ENCODE data around the gene PRKN. TPM values are rescaled to one million over a fixed set of nuclear protein-coding genes. Genes with fewer than 3 reads are reported as not detected.

Gene PRKN
- total and polyA plus RNA-seq, 9 of the 15 experiments (the other 6 are each of a cell fraction or from before 2014, with no cell fraction given), result 0.03 to 0.96 (median 0.15) TPM; not detected in 2

DNA sequence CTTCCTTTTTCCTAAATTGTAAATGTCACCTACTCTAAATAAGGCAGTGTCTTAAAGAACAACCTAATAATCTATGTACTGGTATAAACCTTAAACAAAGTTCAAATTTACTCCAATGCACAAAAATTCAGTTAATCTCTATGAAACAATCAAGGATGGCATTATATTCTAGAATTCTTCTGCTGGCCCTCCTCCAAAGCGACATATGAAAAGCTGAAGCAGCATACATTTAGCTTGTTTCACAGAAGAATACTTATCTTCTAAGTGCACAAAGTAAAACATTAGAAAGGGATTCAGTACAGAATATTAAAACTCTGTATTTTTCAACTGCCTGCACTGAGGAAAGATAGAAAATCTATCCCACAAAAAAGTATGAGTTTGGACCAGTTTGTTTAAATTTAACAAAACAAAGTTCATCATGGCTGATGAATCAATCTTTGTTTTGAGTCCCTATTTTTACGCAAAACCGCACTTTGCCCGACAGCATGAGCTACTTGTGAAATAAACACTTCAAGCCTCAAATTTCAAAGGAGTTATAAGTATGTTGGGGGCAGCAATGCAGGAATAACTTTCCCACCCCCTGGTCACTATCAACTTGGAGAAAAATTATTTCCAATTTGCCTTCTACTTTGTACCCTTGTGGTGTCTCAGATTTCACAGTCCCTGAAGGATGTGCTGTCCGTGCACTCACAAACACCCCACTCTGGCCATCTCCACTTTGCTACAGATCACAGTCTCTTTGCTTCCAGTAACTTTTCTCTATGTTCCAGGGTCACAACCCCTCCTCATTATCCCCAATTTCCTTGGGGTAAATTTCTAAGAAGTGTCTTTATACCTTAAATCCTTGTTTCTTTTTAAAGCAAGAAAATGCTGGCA, 238.2 kb downstream of the PRKN start:
- WGBS (ENCODE audit: insufficient coverage, low coverage, missing lambda C conversion rate), result 2% methylated on average over 5 of the region's 5 CpGs
- FAIRE-seq (no peak), ATAC-seq (no peak), DNase-seq (ENCODE audit: extremely low read depth in 1 of 4, low spot score in 3 of 4) (no peak)
- CTCF ChIA-PET (ENCODE audit: low intra/inter-chr PET ratio), result no interaction called here
- BruUV-seq (replicated peaks), result no TSS peak
- H3K4me1 ChIP-seq (replicated peaks in 1 of 2; ENCODE audit: control insufficient read depth in 2 of 2, insufficient read depth in 2 of 2, low read length in 2 of 2), result no peaks in the 10 kb centered on the region
- H3K27me3 ChIP-seq (ENCODE audit: control insufficient read depth in 2 of 2, insufficient read depth in 2 of 2, low read length in 2 of 2), result no peaks in the 10 kb centered on the region
- no peaks in the 10 kb centered on the region for H3K9me3 ChIP-seq (replicated peaks; ENCODE audit: control insufficient read depth, insufficient read depth, low read depth, low read length)
- H2AFZ ChIP-seq (ENCODE audit: low read depth, low read length), result no peak overlapping the region
- no peak overlapping the region for H3K4me3 ChIP-seq
- no peaks in the 10 kb centered on the region for H3K36me3 ChIP-seq (ENCODE audit: control insufficient read depth, insufficient read depth, low read length)
- in situ Hi-C loops (cut with MboI) (no loop called here), intact Hi-C loops (cut with micrococcal nuclease) (no loop called here)
- no peaks in the 10 kb centered on the region for H4K20me1 ChIP-seq (replicated peaks; ENCODE audit: control insufficient read depth, insufficient read depth, low read length)
- no peaks in the 10 kb centered on the region for H3K79me2 ChIP-seq (ENCODE audit: control insufficient read depth, insufficient read depth, low read length)
- H3K4me2 ChIP-seq (ENCODE audit: insufficient read depth, low read length), result no peak overlapping the region
- H3K27ac ChIP-seq (ENCODE audit: extremely low read depth, low read depth, low read length), result no peak overlapping the region
- no peak overlapping the region for H3K9ac ChIP-seq (ENCODE audit: insufficient read depth in 1 of 2, low read depth in 2 of 2, low read length in 2 of 2)
- POLR2A ChIA-PET, result no interaction called here
- H3K9me1 ChIP-seq (ENCODE audit: control insufficient read depth, insufficient read depth, low read length), result no peaks in the 10 kb centered on the region
- no peak for TF ChIP-seq ZEB2 (IDR thresholded peaks at IDR 0.05)
- TF ChIP-seq KLF1 (tag; IDR thresholded peaks at IDR 0.05), result no peak
- TF ChIP-seq MIER1 (IDR thresholded peaks at IDR 0.05; ENCODE audit: low read depth), result no peak

DNA sequence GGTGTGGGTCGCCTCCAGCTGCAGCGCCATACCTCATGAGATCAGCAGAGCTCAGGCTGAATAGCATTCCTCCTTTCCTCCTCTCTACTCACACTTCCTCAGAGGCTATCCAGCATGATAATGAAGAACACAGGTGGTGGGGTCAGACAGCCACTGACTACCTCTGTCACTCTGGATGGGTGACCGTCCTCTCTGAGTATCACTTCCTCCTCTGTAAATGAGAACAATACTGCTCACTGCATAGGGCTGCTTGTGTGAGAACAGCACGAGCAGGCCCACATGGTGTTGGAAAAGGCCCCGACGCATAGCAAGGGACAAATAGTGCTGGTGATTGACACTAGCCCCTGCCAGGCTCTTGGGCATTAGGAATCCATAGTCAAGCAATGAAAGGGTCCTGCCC, 239.1 kb downstream of the PRKN start:
- 2% methylated on average over 6 of the region's 6 CpGs for WGBS (ENCODE audit: insufficient coverage, low coverage, missing lambda C conversion rate)
- no peak overlapping the region for H3K27ac ChIP-seq (ENCODE audit: extremely low read depth, low read depth, low read length)
- no peaks in the 10 kb centered on the region for H3K4me1 ChIP-seq (replicated peaks in 1 of 2; ENCODE audit: control insufficient read depth in 2 of 2, insufficient read depth in 2 of 2, low read length in 2 of 2)
- no peak overlapping the region for H3K9ac ChIP-seq (ENCODE audit: insufficient read depth in 1 of 2, low read depth in 2 of 2, low read length in 2 of 2)
- no peaks in the 10 kb centered on the region for H4K20me1 ChIP-seq (replicated peaks; ENCODE audit: control insufficient read depth, insufficient read depth, low read length)
- POLR2A ChIA-PET, result no interaction called here
- no peaks in the 10 kb centered on the region for H3K27me3 ChIP-seq (ENCODE audit: control insufficient read depth in 2 of 2, insufficient read depth in 2 of 2, low read length in 2 of 2)
- no peak overlapping the region for H3K4me3 ChIP-seq
- H2AFZ ChIP-seq (ENCODE audit: low read depth, low read length), result no peak overlapping the region
- FAIRE-seq, result no peak
- no peak for DNase-seq (ENCODE audit: extremely low read depth in 1 of 4, low spot score in 3 of 4)
- no peaks in the 10 kb centered on the region for H3K9me1 ChIP-seq (ENCODE audit: control insufficient read depth, insufficient read depth, low read length)
- H3K36me3 ChIP-seq (ENCODE audit: control insufficient read depth, insufficient read depth, low read length), result no peaks in the 10 kb centered on the region
- H3K79me2 ChIP-seq (ENCODE audit: control insufficient read depth, insufficient read depth, low read length), result no peaks in the 10 kb centered on the region
- intact Hi-C loops (cut with micrococcal nuclease) (no loop called here), in situ Hi-C loops (cut with MboI) (no loop called here)
- H3K4me2 ChIP-seq (ENCODE audit: insufficient read depth, low read length), result no peak overlapping the region
- ATAC-seq, result no peak
- no peaks in the 10 kb centered on the region for H3K9me3 ChIP-seq (replicated peaks; ENCODE audit: control insufficient read depth, insufficient read depth, low read depth, low read length)
- CTCF ChIA-PET (ENCODE audit: low intra/inter-chr PET ratio), result no interaction called here
- BruUV-seq (replicated peaks), result no TSS peak
- TF ChIP-seq SUPT5H (IDR thresholded peaks at IDR 0.05) (no peak), SMAD4 (CRISPR knock-in tag; conservative IDR thresholded peaks at IDR 0.05) (no peak), RBM39 (optimal IDR thresholded peaks at IDR 0.05; ENCODE audit: low read depth, low read length) (no peak), KDM1A (IDR thresholded peaks at IDR 0.05) (no peak), U2AF1 (optimal IDR thresholded peaks at IDR 0.05; ENCODE audit: low read depth, low read length) (no peak), ZNF699 (CRISPR knock-in tag; IDR thresholded peaks at IDR 0.05; ENCODE audit: insufficient replicate concordance) (no peak), ZSCAN29 (IDR thresholded peaks at IDR 0.05) (no peak), TCF7 (IDR thresholded peaks at IDR 0.05; ENCODE audit: borderline replicate concordance) (no peak), SRSF9 (IDR thresholded peaks at IDR 0.05; ENCODE audit: borderline replicate concordance, low read depth, low read length) (no peak)
- TF ChIP-seq, protein P1, sequence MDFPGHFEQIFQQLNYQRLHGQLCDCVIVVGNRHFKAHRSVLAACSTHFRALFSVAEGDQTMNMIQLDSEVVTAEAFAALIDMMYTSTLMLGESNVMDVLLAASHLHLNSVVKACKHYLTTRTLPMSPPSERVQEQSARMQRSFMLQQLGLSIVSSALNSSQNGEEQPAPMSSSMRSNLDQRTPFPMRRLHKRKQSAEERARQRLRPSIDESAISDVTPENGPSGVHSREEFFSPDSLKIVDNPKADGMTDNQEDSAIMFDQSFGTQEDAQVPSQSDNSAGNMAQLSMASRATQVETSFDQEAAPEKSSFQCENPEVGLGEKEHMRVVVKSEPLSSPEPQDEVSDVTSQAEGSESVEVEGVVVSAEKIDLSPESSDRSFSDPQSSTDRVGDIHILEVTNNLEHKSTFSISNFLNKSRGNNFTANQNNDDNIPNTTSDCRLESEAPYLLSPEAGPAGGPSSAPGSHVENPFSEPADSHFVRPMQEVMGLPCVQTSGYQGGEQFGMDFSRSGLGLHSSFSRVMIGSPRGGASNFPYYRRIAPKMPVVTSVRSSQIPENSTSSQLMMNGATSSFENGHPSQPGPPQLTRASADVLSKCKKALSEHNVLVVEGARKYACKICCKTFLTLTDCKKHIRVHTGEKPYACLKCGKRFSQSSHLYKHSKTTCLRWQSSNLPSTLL (IDR thresholded peaks at IDR 0.05), result no peak
- TF ChIP-seq, protein P2, sequence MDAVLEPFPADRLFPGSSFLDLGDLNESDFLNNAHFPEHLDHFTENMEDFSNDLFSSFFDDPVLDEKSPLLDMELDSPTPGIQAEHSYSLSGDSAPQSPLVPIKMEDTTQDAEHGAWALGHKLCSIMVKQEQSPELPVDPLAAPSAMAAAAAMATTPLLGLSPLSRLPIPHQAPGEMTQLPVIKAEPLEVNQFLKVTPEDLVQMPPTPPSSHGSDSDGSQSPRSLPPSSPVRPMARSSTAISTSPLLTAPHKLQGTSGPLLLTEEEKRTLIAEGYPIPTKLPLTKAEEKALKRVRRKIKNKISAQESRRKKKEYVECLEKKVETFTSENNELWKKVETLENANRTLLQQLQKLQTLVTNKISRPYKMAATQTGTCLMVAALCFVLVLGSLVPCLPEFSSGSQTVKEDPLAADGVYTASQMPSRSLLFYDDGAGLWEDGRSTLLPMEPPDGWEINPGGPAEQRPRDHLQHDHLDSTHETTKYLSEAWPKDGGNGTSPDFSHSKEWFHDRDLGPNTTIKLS (IDR thresholded peaks at IDR 0.05; ENCODE audit: borderline replicate concordance, low read depth), result no peak
